ENCODE measurements around the gene OR52K1. TPM values are rescaled to one million over a fixed set of nuclear protein-coding genes. Genes with fewer than 3 reads are reported as not detected.

Gene OR52K1
- not detected for total RNA-seq

DNA sequence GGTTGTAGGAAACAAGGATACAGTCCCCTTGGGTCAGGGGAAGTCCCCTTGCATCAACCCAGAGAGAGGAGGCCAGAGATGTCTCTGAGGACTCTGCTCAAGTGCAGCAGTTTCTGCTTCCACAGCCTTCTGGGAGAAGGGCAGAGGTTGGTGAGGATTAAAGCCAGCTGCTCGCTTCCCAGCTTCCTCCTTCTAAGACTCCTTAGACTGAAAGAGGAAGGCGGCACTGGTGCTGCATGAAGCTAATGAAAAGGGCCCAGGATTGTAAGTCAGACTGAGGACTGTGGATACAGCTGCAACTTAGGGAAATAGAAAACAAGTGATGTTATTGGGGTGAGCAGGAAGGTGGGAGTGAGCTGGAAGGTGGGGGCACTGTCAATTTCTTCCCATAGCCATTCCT lies at the start of gene OR52K1:
OR52K1 (plus strand) TSS at position 202 of the 400 bp plus-strand sequence. CDS start 6,255 bp downstream, outside the sequence.
- H3K4me1 Mint-ChIP-seq (ENCODE audit: low read depth), result no peaks in the 10 kb centered on the region
- no peak within 1 kb of the TSS for H3K27ac Mint-ChIP-seq
- no peak within 1 kb of the TSS for H3K4me3 Mint-ChIP-seq

DNA sequence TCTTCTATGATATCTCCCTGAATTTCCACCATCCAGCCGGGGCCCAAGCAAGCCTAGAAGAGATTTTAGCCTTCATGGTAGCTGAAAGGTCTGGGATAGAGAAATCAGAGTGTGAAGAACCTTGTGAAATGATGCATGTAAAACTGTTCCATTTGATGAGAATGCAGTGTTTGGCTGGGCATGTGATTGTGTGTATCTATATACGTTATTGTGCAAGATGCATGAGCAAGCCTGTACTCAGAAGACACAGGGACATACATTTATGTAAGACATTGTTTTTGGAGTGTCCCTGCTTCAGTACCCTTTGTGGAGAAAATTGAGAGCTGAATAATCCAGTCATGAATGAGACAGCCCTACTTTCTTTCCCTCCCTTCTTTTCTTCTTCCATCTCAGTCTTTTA lies 48.6 kb upstream of the OR52K1 start:
- Mint-ChIP-seq H3K4me3 (no peak overlapping the region), H3K27ac (no peak overlapping the region), H3K9me3 (ENCODE audit: insufficient read depth) (no peaks in the 10 kb centered on the region), H3K4me1 (ENCODE audit: low read depth) (no peaks in the 10 kb centered on the region), H3K36me3 (ENCODE audit: low read depth) (no peaks in the 10 kb centered on the region), H3K27me3 (ENCODE audit: low read depth) (peaks cover 19% of the 10 kb centered on the region)
- no peak for DNase-seq
- ChIA-PET CTCF (no interaction called here), POLR2A (no interaction called here)
- no peak for ATAC-seq

More for the DNA sequence above, at the start of gene OR52K1:
- POLR2A ChIA-PET, result no interaction called here
- no peaks in the 10 kb centered on the region for H3K36me3 Mint-ChIP-seq (ENCODE audit: low read depth)
- ATAC-seq, result no peak
- H3K27me3 Mint-ChIP-seq (ENCODE audit: low read depth), result peaks cover 9% of the 10 kb centered on the region
- H3K9me3 Mint-ChIP-seq (ENCODE audit: insufficient read depth), result no peaks in the 10 kb centered on the region
- DNase-seq, result no peak
- CTCF ChIA-PET, result interaction anchor here (1.0 kb wide), 1 partner anchor 295 kb away, joined by 4 read pairs; no protein-coding TSS in a partner anchor

DNA sequence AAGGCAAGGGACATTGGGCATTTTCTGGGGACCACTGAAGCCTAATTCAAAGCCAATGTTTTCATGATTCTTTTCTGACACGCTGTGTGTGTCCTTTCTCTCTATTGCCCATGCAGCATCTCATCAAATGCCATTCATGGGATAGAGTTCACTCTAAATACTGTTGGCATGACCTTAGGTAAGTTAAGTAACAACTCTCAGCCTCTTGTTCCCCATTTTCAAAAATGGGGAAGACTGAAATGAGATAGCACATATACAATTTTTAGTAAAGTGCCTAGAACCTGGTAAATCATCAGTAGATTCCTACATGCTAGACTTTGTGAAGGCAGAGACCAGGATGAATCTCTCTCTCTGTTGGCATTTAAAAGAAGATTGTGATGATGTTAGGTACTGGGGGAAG lies 46.0 kb upstream of the OR52K1 start:
- Mint-ChIP-seq H3K27ac (no peak overlapping the region), H3K4me3 (no peak overlapping the region), H3K36me3 (ENCODE audit: low read depth) (no peaks in the 10 kb centered on the region), H3K27me3 (ENCODE audit: low read depth) (peaks cover 19% of the 10 kb centered on the region), H3K4me1 (ENCODE audit: low read depth) (no peaks in the 10 kb centered on the region), H3K9me3 (ENCODE audit: insufficient read depth) (no peaks in the 10 kb centered on the region)
- POLR2A ChIA-PET, result no interaction called here
- DNase-seq (no peak), ATAC-seq (no peak)
- CTCF ChIA-PET, result no interaction called here

DNA sequence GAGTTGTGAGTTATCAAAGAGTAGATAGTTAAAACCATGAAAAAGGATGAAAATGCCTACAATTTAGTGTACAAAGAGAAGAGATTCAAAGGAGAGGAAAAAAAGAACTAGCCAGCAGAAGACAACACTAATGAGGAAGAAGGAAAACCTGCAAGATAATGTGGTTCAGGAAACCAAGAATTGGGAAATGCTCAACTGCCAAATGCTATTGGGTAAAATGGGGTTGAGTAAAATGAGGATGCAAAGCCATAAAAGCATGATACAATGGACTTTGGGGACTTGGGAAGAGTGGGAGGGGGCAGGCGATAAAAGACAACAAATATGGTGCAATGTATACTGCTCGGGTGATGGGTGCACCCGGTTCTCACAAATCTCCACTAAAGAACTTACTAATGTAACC lies 40.9 kb upstream of the OR52K1 start:
- Mint-ChIP-seq H3K4me1 (ENCODE audit: low read depth) (no peaks in the 10 kb centered on the region), H3K36me3 (ENCODE audit: low read depth) (no peaks in the 10 kb centered on the region), H3K9me3 (ENCODE audit: insufficient read depth) (no peaks in the 10 kb centered on the region), H3K27ac (no peak overlapping the region), H3K27me3 (ENCODE audit: low read depth) (peaks cover 13% of the 10 kb centered on the region), H3K4me3 (no peak overlapping the region)
- ChIA-PET POLR2A (no interaction called here), CTCF (no interaction called here)
- DNase-seq (no peak), ATAC-seq (no peak)

DNA sequence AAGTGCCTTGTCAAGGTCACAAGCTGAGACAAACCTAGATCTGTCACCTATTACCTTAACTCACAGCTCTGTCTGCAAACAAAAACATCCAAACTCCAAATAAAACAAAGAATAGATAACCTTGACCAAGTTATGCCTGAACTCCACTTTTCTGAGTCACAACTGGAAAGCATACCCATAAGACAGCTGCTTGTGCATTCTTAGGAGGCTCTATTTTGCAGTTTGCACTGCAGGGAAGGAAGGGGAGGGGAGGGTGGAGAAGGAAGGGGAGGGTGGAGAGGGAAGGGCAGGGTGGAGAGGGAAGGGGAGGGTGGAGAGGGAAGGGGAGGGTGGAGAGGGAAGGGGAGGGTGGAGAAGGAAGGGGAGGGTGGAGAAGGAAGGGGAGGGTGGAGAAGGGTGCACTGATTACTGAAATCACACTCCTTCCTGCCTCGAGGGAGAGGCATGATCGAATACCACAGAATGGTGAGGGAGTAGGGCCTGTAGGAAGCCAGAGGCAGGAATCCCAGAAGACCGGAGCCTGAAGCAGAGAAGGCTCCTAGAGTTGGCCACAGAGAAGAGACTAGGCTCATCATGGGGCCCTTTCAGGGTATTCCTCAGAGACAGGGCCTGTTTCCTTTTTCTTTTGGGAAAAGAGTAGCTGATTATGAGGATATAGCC lies 39.1 kb upstream of the OR52K1 start:
- Mint-ChIP-seq H3K27me3 (ENCODE audit: low read depth) (peaks cover 9% of the 10 kb centered on the region), H3K4me1 (ENCODE audit: low read depth) (no peaks in the 10 kb centered on the region), H3K9me3 (ENCODE audit: insufficient read depth) (no peaks in the 10 kb centered on the region), H3K4me3 (no peak overlapping the region), H3K36me3 (ENCODE audit: low read depth) (no peaks in the 10 kb centered on the region), H3K27ac (no peak overlapping the region)
- ChIA-PET POLR2A (no interaction called here), CTCF (interaction anchor here (1.6 kb wide), 1 partner anchor 256 kb away, joined by 4 read pairs; no protein-coding TSS in a partner anchor)
- no peak for DNase-seq
- ATAC-seq, result no peak

DNA sequence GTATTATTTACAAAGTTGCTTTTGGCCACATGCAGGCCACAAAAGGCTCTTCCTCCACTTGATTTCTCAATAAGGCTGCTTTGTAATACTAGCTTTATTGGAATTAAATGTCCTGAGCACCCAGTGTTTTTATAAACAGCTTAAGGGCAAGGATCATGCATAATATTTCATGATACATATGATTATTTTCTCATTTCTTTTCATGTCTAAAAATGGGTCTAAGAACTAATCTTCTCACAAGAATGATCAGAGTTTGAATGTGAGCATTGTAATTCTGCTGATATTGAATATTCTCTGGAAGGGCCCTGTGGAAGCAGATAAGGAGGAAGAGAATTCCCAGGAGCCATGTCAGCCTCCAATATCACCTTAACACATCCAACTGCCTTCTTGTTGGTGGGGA lies 33.5 kb upstream of the OR52K1 start, which contains the start of gene OR52K2:
OR52K2 (plus strand) TSS at position 301 of the 400 bp plus-strand sequence; CDS start at position 346, 45 bp downstream.
- DNase-seq (no peak), ATAC-seq (no peak)
- Mint-ChIP-seq H3K4me3 (no peak within 1 kb of the TSS), H3K27ac (no peak within 1 kb of the TSS), H3K36me3 (ENCODE audit: low read depth) (no peaks in the 10 kb centered on the region), H3K4me1 (ENCODE audit: low read depth) (peaks cover 3% of the 10 kb centered on the region), H3K9me3 (ENCODE audit: insufficient read depth) (no peaks in the 10 kb centered on the region), H3K27me3 (ENCODE audit: low read depth) (no peaks in the 10 kb centered on the region)
- CTCF ChIA-PET, result no interaction called here
- POLR2A ChIA-PET, result no interaction called here

DNA sequence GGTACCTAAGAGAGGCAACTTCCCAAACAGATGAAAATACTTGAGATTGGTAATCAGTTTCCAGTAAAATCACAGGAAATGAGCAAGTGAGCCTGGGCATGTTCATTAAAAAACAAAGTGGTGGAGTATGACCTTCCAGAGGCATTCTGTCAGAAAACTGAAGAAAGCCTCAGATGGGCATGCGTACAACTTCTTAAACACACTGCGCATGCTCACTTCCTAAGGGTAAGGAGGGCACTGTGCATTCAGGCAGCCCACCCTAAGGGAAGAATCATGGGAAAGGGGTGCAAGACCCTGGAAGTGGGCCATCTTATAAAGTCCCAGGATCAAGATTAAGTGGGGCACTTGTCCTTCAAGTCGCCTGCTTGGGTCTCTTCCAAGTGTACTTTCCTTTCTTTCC lies 29.3 kb upstream of the OR52K1 start:
- peaks cover 5% of the 10 kb centered on the region for H3K27me3 Mint-ChIP-seq (ENCODE audit: low read depth)

DNA sequence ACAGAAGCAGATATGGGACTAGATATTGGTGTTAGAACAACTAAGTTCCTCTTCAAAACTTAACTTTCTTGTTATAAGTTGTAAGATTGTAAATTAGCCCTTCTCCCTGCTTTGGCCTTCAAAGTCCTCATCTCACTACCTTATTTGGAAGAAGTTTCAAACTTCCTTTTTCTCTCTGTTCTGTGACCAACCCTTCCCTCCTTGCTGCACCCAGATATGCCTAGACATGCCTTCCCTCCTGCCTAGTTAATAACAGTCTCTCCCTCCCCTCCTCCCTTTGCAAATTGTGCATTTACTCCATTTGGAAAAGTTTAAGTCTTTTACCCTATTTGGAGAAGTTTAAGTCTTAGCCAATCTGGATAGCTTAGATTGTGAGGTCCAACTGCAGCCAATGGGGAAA lies 28.4 kb upstream of the OR52K1 start:
- Mint-ChIP-seq H3K9me3 (ENCODE audit: insufficient read depth) (no peaks in the 10 kb centered on the region), H3K4me3 (no peak overlapping the region), H3K27me3 (ENCODE audit: low read depth) (peaks cover 7% of the 10 kb centered on the region), H3K36me3 (ENCODE audit: low read depth) (no peaks in the 10 kb centered on the region), H3K4me1 (ENCODE audit: low read depth) (peaks cover 18% of the 10 kb centered on the region), H3K27ac (no peak overlapping the region)
- POLR2A ChIA-PET, result no interaction called here
- ATAC-seq, result no peak
- CTCF ChIA-PET, result no interaction called here
- no peak for DNase-seq

More for the DNA sequence above, 29.3 kb upstream of the OR52K1 start:
- ChIA-PET CTCF (no interaction called here), POLR2A (no interaction called here)
- ATAC-seq (no peak), DNase-seq (no peak)
- Mint-ChIP-seq H3K4me1 (ENCODE audit: low read depth) (peaks cover 16% of the 10 kb centered on the region), H3K27ac (no peak overlapping the region), H3K9me3 (ENCODE audit: insufficient read depth) (no peaks in the 10 kb centered on the region), H3K36me3 (ENCODE audit: low read depth) (no peaks in the 10 kb centered on the region), H3K4me3 (no peak overlapping the region)

DNA sequence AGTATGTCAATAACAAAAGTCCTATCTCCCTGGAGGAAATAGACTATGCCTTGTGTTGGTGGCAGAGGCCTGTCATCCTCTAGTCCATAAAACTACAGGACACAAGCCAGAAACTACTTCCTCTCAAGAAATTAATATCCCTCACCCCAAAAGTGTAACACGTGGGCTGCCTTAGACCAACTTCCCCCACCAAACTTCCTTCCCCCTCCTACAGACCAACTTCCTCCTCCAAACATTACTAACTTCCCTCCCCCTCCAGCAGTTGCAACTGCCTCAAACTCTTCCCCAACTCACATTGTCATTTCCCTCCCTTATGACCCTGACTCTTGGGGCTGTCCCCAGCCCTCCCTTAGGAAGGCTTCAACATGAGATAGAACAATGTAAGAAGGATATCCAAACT lies 27.0 kb upstream of the OR52K1 start:
- POLR2A ChIA-PET, result no interaction called here
- Mint-ChIP-seq H3K4me1 (ENCODE audit: low read depth) (peaks cover 23% of the 10 kb centered on the region), H3K4me3 (no peak overlapping the region), H3K27me3 (ENCODE audit: low read depth) (peaks cover 7% of the 10 kb centered on the region), H3K27ac (no peak overlapping the region), H3K36me3 (ENCODE audit: low read depth) (no peaks in the 10 kb centered on the region), H3K9me3 (ENCODE audit: insufficient read depth) (no peaks in the 10 kb centered on the region)
- DNase-seq (no peak), ATAC-seq (no peak)
- CTCF ChIA-PET, result no interaction called here

DNA sequence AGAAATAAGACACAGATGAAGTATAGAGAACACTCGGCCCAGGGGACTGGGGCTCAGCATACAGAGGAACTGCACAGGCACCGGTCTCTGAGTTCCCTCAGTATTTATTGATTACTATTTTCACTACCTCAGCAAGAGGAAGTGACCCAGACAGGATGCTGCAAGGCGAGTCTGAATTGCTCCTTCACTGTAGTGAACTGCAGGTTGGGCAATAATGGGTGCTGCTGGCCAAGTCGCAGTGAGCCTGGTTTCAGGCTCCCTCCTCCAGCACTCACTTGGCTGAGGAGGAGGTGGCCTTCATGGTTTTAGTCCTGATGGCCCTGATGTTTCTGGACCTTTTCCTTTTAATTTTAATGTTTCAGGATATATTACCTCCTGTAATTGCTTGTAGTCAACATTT lies 22.9 kb upstream of the OR52K1 start:
- peaks cover 9% of the 10 kb centered on the region for H3K27me3 Mint-ChIP-seq (ENCODE audit: low read depth)
- H3K9me3 Mint-ChIP-seq (ENCODE audit: insufficient read depth), result peaks cover 4% of the 10 kb centered on the region
- DNase-seq (no peak), ATAC-seq (no peak)
- ChIA-PET CTCF (interaction anchor here (1.1 kb wide), 1 partner anchor 278 kb away, joined by 3 read pairs; no protein-coding TSS in a partner anchor), POLR2A (no interaction called here)
- no peak overlapping the region for H3K27ac Mint-ChIP-seq
- H3K4me3 Mint-ChIP-seq, result no peak overlapping the region
- peaks cover 6% of the 10 kb centered on the region for H3K36me3 Mint-ChIP-seq (ENCODE audit: low read depth)
- H3K4me1 Mint-ChIP-seq (ENCODE audit: low read depth), result peaks cover 22% of the 10 kb centered on the region

DNA sequence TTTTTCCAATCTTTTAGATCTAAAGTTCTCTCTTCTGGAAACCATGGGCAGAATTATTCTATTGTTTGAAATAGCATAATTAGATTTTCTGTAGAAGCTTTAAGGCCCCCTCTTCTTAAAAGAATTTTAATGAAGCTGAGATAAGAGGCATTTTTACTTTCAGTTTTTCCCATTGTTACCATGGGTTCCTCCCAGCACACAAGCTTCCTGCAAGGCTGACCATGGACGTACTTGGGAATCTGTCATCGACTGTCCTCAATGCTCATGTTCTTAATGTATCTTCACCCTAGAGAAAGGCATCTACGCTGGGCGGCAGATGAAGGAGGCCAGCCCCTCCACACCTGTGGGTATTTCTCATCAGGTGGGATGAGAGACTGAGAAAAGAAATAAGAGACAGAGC lies 22.3 kb upstream of the OR52K1 start:
- peaks cover 16% of the 10 kb centered on the region for H3K4me1 Mint-ChIP-seq (ENCODE audit: low read depth)
- POLR2A ChIA-PET, result no interaction called here
- H3K4me3 Mint-ChIP-seq, result no peak overlapping the region
- no peak overlapping the region for H3K27ac Mint-ChIP-seq
- DNase-seq, result no peak
- CTCF ChIA-PET, result no interaction called here
- peaks cover 11% of the 10 kb centered on the region for H3K9me3 Mint-ChIP-seq (ENCODE audit: insufficient read depth)
- ATAC-seq, result no peak
- H3K27me3 Mint-ChIP-seq (ENCODE audit: low read depth), result peaks cover 12% of the 10 kb centered on the region
- H3K36me3 Mint-ChIP-seq (ENCODE audit: low read depth), result peaks cover 8% of the 10 kb centered on the region

DNA sequence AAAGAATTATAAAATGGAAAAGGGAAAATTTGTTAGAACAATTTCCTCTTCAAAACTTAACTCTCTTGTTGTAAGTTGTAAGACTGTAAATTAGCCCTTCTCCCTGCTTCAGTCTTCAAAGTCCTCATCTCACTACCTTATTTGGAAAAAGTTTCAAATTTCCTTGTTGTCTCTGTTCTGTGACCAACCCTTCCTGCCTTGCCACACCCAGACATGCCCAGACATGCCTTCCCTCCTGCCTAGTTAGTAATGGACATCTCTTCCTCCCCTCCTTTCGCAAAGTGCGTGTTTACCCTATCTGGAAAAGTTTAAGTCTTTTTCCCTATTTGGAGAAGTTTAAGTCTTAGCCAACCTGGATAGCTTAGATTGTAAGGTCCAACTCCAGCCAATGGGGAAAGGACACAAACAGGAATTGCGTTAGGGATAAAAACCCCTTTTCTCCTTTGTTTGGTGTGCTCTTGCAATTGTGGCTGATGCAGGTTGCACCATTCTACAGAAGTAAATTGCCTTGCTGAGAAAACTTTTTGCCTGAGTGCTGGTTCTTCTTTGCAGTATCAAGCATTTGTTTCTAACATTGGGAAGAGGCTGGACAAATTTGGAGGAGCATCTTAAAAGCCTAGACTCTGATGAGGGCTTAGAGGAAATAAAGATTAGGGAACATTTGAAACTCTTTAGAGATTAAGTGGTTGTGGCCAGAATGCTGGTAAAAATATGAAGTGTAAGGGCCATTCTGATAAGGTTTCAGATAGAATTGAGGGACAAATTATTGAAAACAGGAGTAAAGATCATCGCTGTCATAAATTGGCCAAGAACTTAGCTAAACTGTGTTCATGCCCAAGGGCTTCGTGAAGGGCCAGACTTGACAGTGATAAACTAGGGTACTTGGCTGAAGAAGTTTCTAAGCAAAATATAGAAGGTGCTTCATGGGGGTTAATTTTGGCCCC lies 18.0 kb upstream of the OR52K1 start:
- Mint-ChIP-seq H3K27me3 (ENCODE audit: low read depth) (peaks cover 13% of the 10 kb centered on the region), H3K9me3 (ENCODE audit: insufficient read depth) (peaks cover 11% of the 10 kb centered on the region), H3K4me1 (ENCODE audit: low read depth) (peaks cover 7% of the 10 kb centered on the region), H3K4me3 (no peak overlapping the region), H3K36me3 (ENCODE audit: low read depth) (peaks cover 8% of the 10 kb centered on the region), H3K27ac (peak overlapping the region; percentile 5)
- POLR2A ChIA-PET, result no interaction called here
- DNase-seq, result no peak
- CTCF ChIA-PET, result no interaction called here
- ATAC-seq, result no peak
